MCF 10A (cell line): ENCODE data around the gene SLC5A3. TPM values are rescaled to one million over a fixed set of nuclear protein-coding genes. Genes with fewer than 3 reads are reported as not detected.
A peak's percentile ranks its signal among the peaks of the same experiment; 100 is the strongest.

Source experiments
- BruUV-seq: library from RNA; stranded (reverse); fragments of 400-500 nt; replicated peaks from 2 replicates; lab custom pipeline; 2021; lab: Mats Ljungman, UMichigan
- CTCF ChIA-PET: fragments of 300-600 bp; sonication (Branson Sonifier 250); formaldehyde crosslinking; extraction: SDS; loops from one replicate; lab custom pipeline; 2021; ENCODE audit warnings: antibody characterized with exemption, inconsistent platforms; lab: Yijun Ruan, JAX
- POLR2A ChIA-PET: fragments of 300-600, 350-650 bp; sonication (Branson Sonifier 250); formaldehyde crosslinking; extraction: SDS; loops from one replicate; lab custom pipeline; 2020; ENCODE audit warnings: antibody characterized with exemption, inconsistent platforms; lab: Yijun Ruan, JAX
- DNase-seq: peaks from one replicate; pipeline ENCODE4 v3.0.0-alpha.2; 2018; ENCODE audit not compliant: unreplicated experiment
- H3K27ac Mint-ChIP-seq: one replicate; pipeline ENCODE4 v1.8.0; 2022; ENCODE audit warnings: mild to moderate bottlenecking, low read depth, mixed read lengths; ENCODE audit not compliant: unreplicated experiment
- H3K27me3 Mint-ChIP-seq: one replicate; pipeline ENCODE4 v1.8.0; 2022; ENCODE audit warnings: mixed read lengths; ENCODE audit not compliant: insufficient read depth, unreplicated experiment
- H3K36me3 Mint-ChIP-seq: one replicate; pipeline ENCODE4 v1.8.0; 2022; ENCODE audit warnings: mild to moderate bottlenecking, moderate library complexity, mixed read lengths; ENCODE audit not compliant: insufficient read depth, unreplicated experiment
- H3K4me1 Mint-ChIP-seq: one replicate; pipeline ENCODE4 v1.8.0; 2022; ENCODE audit warnings: mixed read lengths; ENCODE audit not compliant: insufficient read depth, unreplicated experiment
- H3K4me3 Mint-ChIP-seq: one replicate; pipeline ENCODE4 v1.8.0; 2022; ENCODE audit warnings: mild to moderate bottlenecking, moderate library complexity, mixed read lengths; ENCODE audit not compliant: unreplicated experiment
- H3K9me3 Mint-ChIP-seq: one replicate; pipeline ENCODE4 v1.8.0; 2022; ENCODE audit warnings: mixed read lengths; ENCODE audit not compliant: unreplicated experiment
- CTCF ChIP-seq: fragments of 200-600 bp; IDR thresholded peaks from one replicate; pipeline ENCODE4 v1.8.0; 2022; ENCODE audit warnings: antibody characterized with exemption, mild to moderate bottlenecking; ENCODE audit not compliant: unreplicated experiment
- intact Hi-C: fragments of 100-400 bp; cut with micrococcal nuclease; formaldehyde crosslinking; loops from 2 replicates; pipeline ENCODE4 v1.14.1; 2022
- total RNA-seq: library from RNA; stranded (reverse); gene quantifications from 2 replicates; pipeline ENCODE4 v1.2.3, GENCODE V29; 2022

SLC5A3 gene
- total RNA-seq, 1 experiment from 2014 or later: 8.5 TPM

DNA sequence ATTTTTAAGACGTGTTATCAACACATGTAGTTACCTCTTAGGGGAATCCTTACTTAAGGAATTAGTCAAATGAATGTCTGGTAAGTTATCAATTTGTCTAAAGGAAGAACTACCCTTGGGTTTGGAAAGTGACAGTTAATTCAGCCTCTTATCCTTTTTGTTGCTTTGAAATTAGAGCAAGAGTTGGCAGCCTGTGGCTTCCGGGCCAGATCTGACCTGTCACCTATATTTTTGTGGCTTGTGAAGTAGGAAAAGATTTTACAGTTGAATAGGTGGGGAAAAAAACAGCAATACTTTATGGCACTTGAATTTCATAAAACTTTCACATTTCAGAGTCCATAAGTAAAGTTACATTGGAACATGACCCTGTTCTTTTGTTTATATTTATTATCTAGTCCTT, 5.5 kb downstream of the SLC5A3 start:
- intact Hi-C loops: loop anchor here (5.0 kb wide), 1 partner anchor 268 kb away; no protein-coding TSS in a partner anchor
- CTCF ChIA-PET: interaction anchor here (0.9 to 1.2 kb wide), 2 partner anchors 155 to 269 kb away, joined by 4 to 6 read pairs; no protein-coding TSS in a partner anchor
- peak overlapping the region; percentile 27 for H3K27ac Mint-ChIP-seq

GRCh38 chr21:34080710-34081109, 7.3 kb downstream of the SLC5A3 start:
- CTCF ChIA-PET: no interaction called here

More for the DNA sequence above, 5.5 kb downstream of the SLC5A3 start:
- Mint-ChIP-seq H3K36me3 (peaks cover 7% of the 10 kb centered on the region), H3K4me3 (no peak overlapping the region), H3K27me3 (no peaks in the 10 kb centered on the region), H3K9me3 (no peaks in the 10 kb centered on the region), H3K4me1 (peaks cover 63% of the 10 kb centered on the region)
- TF ChIP-seq CTCF: no peak
- no peak for DNase-seq
- POLR2A ChIA-PET: no interaction called here
- BruUV-seq: no TSS peak

GRCh38 chr21:34082769-34083168, 9.4 kb downstream of the SLC5A3 start:
- Mint-ChIP-seq H3K9me3 (no peaks in the 10 kb centered on the region), H3K4me3 (no peak overlapping the region), H3K27me3 (no peaks in the 10 kb centered on the region), H3K36me3 (peaks cover 7% of the 10 kb centered on the region), H3K27ac (no peak overlapping the region), H3K4me1 (peaks cover 31% of the 10 kb centered on the region)
- no peak for DNase-seq
- intact Hi-C loops: no loop called here
- BruUV-seq: no TSS peak
- TF ChIP-seq CTCF: no peak
- ChIA-PET POLR2A (no interaction called here), CTCF (interaction anchor here (0.7 kb wide), 1 partner anchor 8 kb away, joined by 3 read pairs; no protein-coding TSS in a partner anchor)

More at GRCh38 chr21:34080710-34081109, 7.3 kb downstream of the SLC5A3 start:
- no peaks in the 10 kb centered on the region for H3K27me3 Mint-ChIP-seq
- no peaks in the 10 kb centered on the region for H3K9me3 Mint-ChIP-seq
- H3K36me3 Mint-ChIP-seq: peaks cover 7% of the 10 kb centered on the region
- DNase-seq: no peak
- peaks cover 50% of the 10 kb centered on the region for H3K4me1 Mint-ChIP-seq
- no peak for TF ChIP-seq CTCF
- no TSS peak for BruUV-seq
- intact Hi-C loops: no loop called here
- H3K27ac Mint-ChIP-seq: no peak overlapping the region
- H3K4me3 Mint-ChIP-seq: no peak overlapping the region
- POLR2A ChIA-PET: interaction anchor here (2.4 kb wide), 1 partner anchor 20 kb away, joined by 6 read pairs; no protein-coding TSS in a partner anchor

DNA sequence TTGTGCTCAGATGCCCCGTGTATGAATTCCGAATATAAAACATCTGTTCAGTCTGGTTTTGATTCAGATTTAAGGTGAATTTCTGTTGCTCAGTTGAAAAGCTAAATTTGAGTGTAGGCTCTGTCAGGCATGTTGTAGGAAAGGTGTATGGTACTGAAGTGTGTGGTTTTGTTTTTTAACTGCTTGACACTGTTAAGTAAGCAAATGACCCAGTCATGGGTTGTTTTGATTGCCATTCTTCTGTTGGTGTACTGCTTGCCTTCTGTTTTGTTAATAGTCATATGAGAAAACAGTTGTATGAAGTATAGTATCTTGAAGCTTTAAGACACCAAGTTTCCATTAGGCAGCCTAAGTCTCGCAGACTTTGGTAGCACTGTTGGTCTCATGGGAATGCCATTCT, 10.0 kb downstream of the SLC5A3 start:
- H3K27ac Mint-ChIP-seq: no peak overlapping the region
- ChIA-PET POLR2A (no interaction called here), CTCF (interaction anchor here (0.5 to 0.7 kb wide), 2 partner anchors 9 to 185 kb away, joined by 3 read pairs; no protein-coding TSS in a partner anchor)
- intact Hi-C loops: no loop called here
- DNase-seq: no peak
- BruUV-seq: no TSS peak
- no peak overlapping the region for H3K4me3 Mint-ChIP-seq
- no peak for TF ChIP-seq CTCF
- H3K9me3 Mint-ChIP-seq: no peaks in the 10 kb centered on the region
- no peaks in the 10 kb centered on the region for H3K27me3 Mint-ChIP-seq
- H3K4me1 Mint-ChIP-seq: peaks cover 25% of the 10 kb centered on the region
- H3K36me3 Mint-ChIP-seq: peaks cover 7% of the 10 kb centered on the region
